PC-9 (cell line): Measurements from ENCODE around the gene OGN.

Experiments
- EZH2 ChIP-seq: fragments of 200-600 bp; sonication (generic); IDR thresholded peaks from 2 replicates; pipeline ENCODE4 v1.8.0; 2017; ENCODE audit warnings: antibody characterized with exemption, low read depth
- TF ChIP-seq, protein P1 (sequence below): fragments of 200-600 bp; sonication (generic); conservative IDR thresholded peaks from 2 replicates; pipeline ENCODE4 v1.6.1; 2017; ENCODE audit warnings: mixed run types, antibody characterized with exemption, mild to moderate bottlenecking, moderate library complexity

DNA sequence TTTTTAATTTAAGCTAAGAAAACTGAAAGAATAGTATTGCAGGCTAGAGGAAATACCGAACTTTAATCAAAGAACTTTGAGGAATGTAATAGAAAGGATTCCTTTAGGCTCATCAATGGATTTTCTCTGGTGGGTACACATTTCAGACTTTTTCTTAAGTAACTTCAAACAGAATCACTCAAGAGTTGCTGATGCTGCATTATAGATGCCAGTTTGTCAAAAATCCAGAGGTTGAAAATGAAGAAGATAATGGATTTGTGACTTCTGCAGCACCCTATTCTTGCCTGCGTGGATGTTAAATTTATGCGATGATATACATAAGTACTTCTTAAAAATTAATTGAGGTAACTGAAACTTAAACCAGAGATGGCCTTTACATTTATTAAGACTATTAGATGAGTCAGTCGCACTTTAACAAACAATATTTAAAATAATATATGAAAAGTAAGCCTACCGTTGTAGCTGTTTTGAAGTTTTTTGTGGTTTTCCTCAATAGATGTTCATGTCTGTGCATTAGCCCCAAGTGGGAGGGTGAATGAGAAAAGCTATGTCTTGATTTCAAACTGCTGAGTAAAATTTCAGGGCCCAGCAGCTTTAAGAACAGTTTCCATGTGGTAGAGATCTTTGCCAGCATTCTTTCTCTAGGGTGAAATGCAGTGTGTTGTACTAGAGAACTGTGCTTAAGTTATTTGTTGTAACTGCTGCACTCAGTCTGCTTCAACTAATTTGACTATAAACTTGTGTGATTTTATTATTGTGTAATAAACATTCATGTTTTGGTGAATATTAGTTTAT, at the start of gene OGN:
- TF ChIP-seq, protein P1, sequence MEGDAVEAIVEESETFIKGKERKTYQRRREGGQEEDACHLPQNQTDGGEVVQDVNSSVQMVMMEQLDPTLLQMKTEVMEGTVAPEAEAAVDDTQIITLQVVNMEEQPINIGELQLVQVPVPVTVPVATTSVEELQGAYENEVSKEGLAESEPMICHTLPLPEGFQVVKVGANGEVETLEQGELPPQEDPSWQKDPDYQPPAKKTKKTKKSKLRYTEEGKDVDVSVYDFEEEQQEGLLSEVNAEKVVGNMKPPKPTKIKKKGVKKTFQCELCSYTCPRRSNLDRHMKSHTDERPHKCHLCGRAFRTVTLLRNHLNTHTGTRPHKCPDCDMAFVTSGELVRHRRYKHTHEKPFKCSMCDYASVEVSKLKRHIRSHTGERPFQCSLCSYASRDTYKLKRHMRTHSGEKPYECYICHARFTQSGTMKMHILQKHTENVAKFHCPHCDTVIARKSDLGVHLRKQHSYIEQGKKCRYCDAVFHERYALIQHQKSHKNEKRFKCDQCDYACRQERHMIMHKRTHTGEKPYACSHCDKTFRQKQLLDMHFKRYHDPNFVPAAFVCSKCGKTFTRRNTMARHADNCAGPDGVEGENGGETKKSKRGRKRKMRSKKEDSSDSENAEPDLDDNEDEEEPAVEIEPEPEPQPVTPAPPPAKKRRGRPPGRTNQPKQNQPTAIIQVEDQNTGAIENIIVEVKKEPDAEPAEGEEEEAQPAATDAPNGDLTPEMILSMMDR, result no peak
- TF ChIP-seq EZH2, result no peak
